SK-N-DZ (cell line): Measurements from ENCODE around the gene LRRC2.
"Not testable (repeated sequence)": the region's sequence is repeated elsewhere in the genome, so short reads cannot be mapped to it uniquely, and the experiment has no call there.

Experiments used
- DNase-seq: peaks from one replicate; pipeline ENCODE4 v3.0.0-alpha.2; 2015; ENCODE audit warnings: low spot score

The LRRC2 gene

GRCh38 chr3:46498916-46499519, 67.1 kb downstream of the LRRC2 start:
- no peak for DNase-seq

GRCh38 chr3:46497556-46498265, 68.4 kb downstream of the LRRC2 start, which contains the start of gene RTP3:
TSS of gene RTP3 (plus strand) at chr3:46497976. CDS start at chr3:46498063, 87 bp downstream.
- DNase-seq, result no peak

- DNase-seq, result no peak
Measured at GRCh38 chr3:46496746-46497555, 69.2 kb downstream of the LRRC2 start.

- DNase-seq, result no peak
Measured at GRCh38 chr3:46495901-46496456, 70.1 kb downstream of the LRRC2 start.

GRCh38 chr3:46494491-46494890, 71.6 kb downstream of the LRRC2 start:
- DNase-seq, result not testable (repeated sequence)

- DNase-seq, result no peak
Measured at GRCh38 chr3:46492890-46493547, 73.1 kb downstream of the LRRC2 start.

GRCh38 chr3:46491089-46492070, 74.7 kb downstream of the LRRC2 start:
- DNase-seq, result no peak

GRCh38 chr3:46490338-46491084, 75.6 kb downstream of the LRRC2 start:
- DNase-seq, result no peak

- DNase-seq, result no peak
Measured at GRCh38 chr3:46489875-46490274, 76.2 kb downstream of the LRRC2 start.

GRCh38 chr3:46489381-46489780, 76.7 kb downstream of the LRRC2 start:
- no peak for DNase-seq

- DNase-seq, result peak; percentile 63
Measured at GRCh38 chr3:46488735-46489361, 77.3 kb downstream of the LRRC2 start.

- no peak for DNase-seq
Measured at GRCh38 chr3:46485779-46486175, 80.3 kb downstream of the LRRC2 start.

GRCh38 chr3:46484911-46485778, 81.0 kb downstream of the LRRC2 start:
- no peak for DNase-seq

- DNase-seq, result no peak
Measured at GRCh38 chr3:46484388-46484787, 81.7 kb downstream of the LRRC2 start.

GRCh38 chr3:46483825-46484224, 82.3 kb downstream of the LRRC2 start:
- no peak for DNase-seq

GRCh38 chr3:46482632-46483350, 83.3 kb downstream of the LRRC2 start:
- DNase-seq, result no peak

GRCh38 chr3:46481636-46482035, 84.5 kb downstream of the LRRC2 start:
- no peak for DNase-seq
